Mucosa of rectum (tissue), 2 donors: ENCODE measurements around the gene DYSF.
A peak's percentile ranks its signal among the peaks of the same experiment; 100 is the strongest.
"Not testable (repeated sequence)": the region's sequence is repeated elsewhere in the genome, so short reads cannot be mapped to it uniquely, and the experiment has no call there.

Experiments used
- H3K27ac ChIP-seq, 2 donors: one replicate each; pipeline ENCODE4 v1.7.0; 2013; ENCODE audit warnings: inconsistent platforms in 2 of 2, low read depth in 2 of 2, low read length in 2 of 2
- H3K27me3 ChIP-seq, 2 donors: one replicate each; pipeline ENCODE4 v1.7.0; 2013; ENCODE audit warnings: low read length in 2 of 2; ENCODE audit not compliant: control insufficient read depth in 2 of 2, insufficient read depth in 2 of 2
- H3K36me3 ChIP-seq, 2 donors: one replicate each; pipeline ENCODE4 v1.7.0; 2013; ENCODE audit warnings: low read length in 2 of 2; ENCODE audit not compliant: control insufficient read depth in 2 of 2, insufficient read depth in 2 of 2
- H3K4me1 ChIP-seq, 2 donors: one replicate each; pipeline ENCODE4 v1.7.0; 2013; ENCODE audit warnings: low read length in 2 of 2, mild to moderate bottlenecking in 1 of 2; ENCODE audit not compliant: control insufficient read depth in 2 of 2, insufficient read depth in 2 of 2
- H3K4me3 ChIP-seq, 2 donors: one replicate each; pipeline ENCODE4 v1.7.0; 2013; ENCODE audit warnings: low read length in 2 of 2
- H3K9ac ChIP-seq, 2 donors: one replicate each; pipeline ENCODE4 v1.7.0; 2013; ENCODE audit warnings: low read length in 2 of 2, low read depth in 1 of 2, mild to moderate bottlenecking in 1 of 2
- H3K9me3 ChIP-seq, 2 donors: one replicate each; pipeline ENCODE4 v1.7.0; 2013; ENCODE audit warnings: low read length in 2 of 2; ENCODE audit not compliant: control insufficient read depth in 2 of 2
- donor health status: healthy.
- donor health status: Normal muscosa, but diverticular disease.

The DYSF gene

DNA sequence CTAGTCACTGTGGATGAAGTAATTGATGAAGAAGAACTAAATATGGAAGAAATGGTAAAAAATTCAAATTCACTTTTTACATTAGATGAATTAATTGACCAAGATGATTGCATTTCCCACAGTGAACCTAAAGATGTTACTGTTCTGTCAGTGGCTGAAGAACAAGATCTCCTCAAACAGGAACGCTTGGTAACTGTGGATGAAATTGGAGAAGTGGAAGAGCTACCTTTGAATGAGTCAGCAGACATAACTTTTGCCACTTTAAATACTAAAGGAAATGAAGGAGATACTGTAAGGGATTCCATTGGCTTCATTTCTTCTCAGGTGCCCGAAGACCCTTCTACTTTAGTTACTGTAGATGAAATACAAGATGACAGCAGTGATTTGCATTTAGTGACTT lies 26.6 kb upstream of the DYSF start:
- no peak overlapping the region for H3K4me3 ChIP-seq
- no peaks in the 10 kb centered on the region for H3K9me3 ChIP-seq
- no peaks in the 10 kb centered on the region for H3K4me1 ChIP-seq
- H3K36me3 ChIP-seq = peaks cover 50 to 66% of the 10 kb centered on the region in 2 donors
- no peak overlapping the region for H3K9ac ChIP-seq
- no peak overlapping the region for H3K27ac ChIP-seq
- H3K27me3 ChIP-seq = no peaks in the 10 kb centered on the region

GRCh38 chr2:71428472-71429383 lies 24.6 kb upstream of the DYSF start:
- H3K36me3 ChIP-seq = peaks cover 55 to 63% of the 10 kb centered on the region in 2 donors

DNA sequence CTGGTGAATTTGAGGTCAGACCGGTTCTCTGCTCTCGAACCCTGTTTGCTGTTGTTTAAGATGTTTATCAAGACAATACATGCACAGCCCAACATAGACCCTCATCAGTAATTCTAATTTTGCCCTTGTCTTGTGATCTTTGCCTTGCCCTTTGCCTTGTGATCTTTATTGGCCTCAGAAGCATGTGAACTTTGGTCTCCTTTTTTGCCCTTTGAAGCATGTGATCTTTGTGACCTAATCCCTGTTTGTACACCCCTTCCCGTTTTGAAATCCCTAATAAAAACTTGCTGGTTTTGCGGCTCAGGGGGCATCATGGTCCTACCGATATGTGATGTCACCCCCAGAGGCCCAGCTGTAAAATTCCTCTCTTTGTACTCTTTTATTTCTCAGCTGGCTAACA lies 8.2 kb upstream of the DYSF start:
- H3K4me3 ChIP-seq, H3K36me3 ChIP-seq, H3K9me3 ChIP-seq, H3K27me3 ChIP-seq, H3K4me1 ChIP-seq, H3K9ac ChIP-seq, H3K27ac ChIP-seq: not testable (repeated sequence)

More at GRCh38 chr2:71428472-71429383, 24.6 kb upstream of the DYSF start:
- Histone ChIP-seq H3K9ac (no peak overlapping the region), H3K27me3 (no peaks in the 10 kb centered on the region), H3K4me3 (no peak overlapping the region), H3K4me1 (no peaks in the 10 kb centered on the region), H3K27ac (no peak overlapping the region), H3K9me3 (no peaks in the 10 kb centered on the region)

- H3K4me3 ChIP-seq = no peak overlapping the region
- no peak overlapping the region for H3K27ac ChIP-seq
- H3K27me3 ChIP-seq = no peaks in the 10 kb centered on the region
- H3K9ac ChIP-seq = no peak overlapping the region
- no peaks in the 10 kb centered on the region for H3K36me3 ChIP-seq
- no peaks in the 10 kb centered on the region for H3K9me3 ChIP-seq
- H3K4me1 ChIP-seq = no peaks in the 10 kb centered on the region
Measured at GRCh38 chr2:71446505-71446904, 6.9 kb upstream of the DYSF start.

GRCh38 chr2:71449343-71449742 lies 4.0 kb upstream of the DYSF start:
- no peaks in the 10 kb centered on the region for H3K9me3 ChIP-seq
- H3K4me3 ChIP-seq = no peak overlapping the region
- H3K36me3 ChIP-seq = no peaks in the 10 kb centered on the region
- H3K27me3 ChIP-seq = peaks cover 5 to 12% of the 10 kb centered on the region in 2 donors
- H3K9ac ChIP-seq = no peak overlapping the region
- no peak overlapping the region for H3K27ac ChIP-seq
- peaks cover 3 to 5% of the 10 kb centered on the region in 2 donors for H3K4me1 ChIP-seq

- Histone ChIP-seq H3K4me3 (no peak overlapping the region), H3K9me3 (no peaks in the 10 kb centered on the region), H3K27me3 (peaks cover 12 to 23% of the 10 kb centered on the region in 2 donors), H3K36me3 (no peaks in the 10 kb centered on the region), H3K9ac (no peak overlapping the region), H3K4me1 (peaks cover 6 to 8% of the 10 kb centered on the region in 2 donors), H3K27ac (no peak overlapping the region)
Measured at GRCh38 chr2:71451705-71452104, 1.7 kb upstream of the DYSF start.

DNA sequence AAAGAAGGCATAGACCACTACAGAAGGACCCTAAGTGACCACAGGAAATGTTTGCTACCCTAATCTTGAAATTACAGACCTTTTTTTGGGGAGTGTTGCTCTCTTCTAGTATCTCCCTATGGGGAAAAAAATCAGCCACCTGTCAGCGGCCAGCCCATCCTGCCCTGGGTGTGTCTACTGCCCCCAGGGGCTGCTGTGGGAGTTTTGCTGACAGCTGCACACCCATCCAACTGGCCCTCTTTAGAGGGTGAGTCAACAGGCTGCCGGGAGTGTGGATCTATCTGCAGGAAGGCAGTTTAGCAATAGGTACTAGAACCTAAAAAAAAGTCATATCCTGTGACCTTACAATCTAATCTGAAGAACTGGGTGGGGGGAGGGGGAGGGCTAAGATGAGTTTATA lies 796 bp upstream of the DYSF start:
- Histone ChIP-seq H3K27me3 (peaks cover 12 to 23% of the 10 kb centered on the region in 2 donors), H3K9ac (no peak overlapping the region), H3K27ac (no peak overlapping the region), H3K9me3 (no peaks in the 10 kb centered on the region), H3K4me1 (peaks cover 6 to 8% of the 10 kb centered on the region in 2 donors), H3K36me3 (no peaks in the 10 kb centered on the region), H3K4me3 (no peak overlapping the region)

- H3K27me3 ChIP-seq = peaks cover 12 to 23% of the 10 kb centered on the region in 2 donors
- peak overlapping the region in 1 of 2 donors; percentile 18 for H3K27ac ChIP-seq
- peaks cover 6 to 10% of the 10 kb centered on the region in 2 donors for H3K4me1 ChIP-seq
- H3K4me3 ChIP-seq = peak overlapping the region; percentile 42 to 53
- H3K9ac ChIP-seq = peak overlapping the region in 1 of 2 donors; percentile 22
- no peaks in the 10 kb centered on the region for H3K9me3 ChIP-seq
- no peaks in the 10 kb centered on the region for H3K36me3 ChIP-seq
Measured at GRCh38 chr2:71454221-71455010, 1.1 kb downstream of the DYSF start.

- Histone ChIP-seq H3K27me3 (peaks cover 12 to 23% of the 10 kb centered on the region in 2 donors), H3K36me3 (no peaks in the 10 kb centered on the region), H3K9me3 (no peaks in the 10 kb centered on the region), H3K4me1 (peaks cover 6 to 10% of the 10 kb centered on the region in 2 donors), H3K9ac (no peak overlapping the region), H3K4me3 (no peak overlapping the region), H3K27ac (peak overlapping the region in 1 of 2 donors; percentile 18)
Measured at GRCh38 chr2:71455011-71455740, 1.8 kb downstream of the DYSF start.
